ENCODE data around the gene SIVA1.

Gene SIVA1

DNA sequence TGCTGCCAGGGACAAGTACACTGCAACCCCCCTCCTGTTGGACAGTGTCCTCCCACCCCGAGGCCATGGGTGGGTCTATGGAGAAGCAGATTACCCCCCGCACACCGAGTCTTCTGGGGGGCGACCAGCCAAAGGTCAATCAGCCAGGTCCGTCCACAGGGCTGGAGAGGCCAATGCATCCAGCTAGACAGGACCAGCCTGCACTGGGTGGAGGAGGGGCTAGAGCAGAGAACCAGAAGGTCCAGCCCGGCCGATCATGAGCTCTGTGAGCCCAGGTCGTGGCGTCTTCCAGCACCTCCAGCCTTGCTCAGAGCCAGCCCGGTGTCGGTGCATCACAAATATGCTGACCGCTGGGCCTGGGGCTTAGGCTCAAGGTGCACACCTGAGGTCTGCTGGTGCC, 37.1 kb upstream of the SIVA1 start:
- TF ChIP-seq, protein P1, sequence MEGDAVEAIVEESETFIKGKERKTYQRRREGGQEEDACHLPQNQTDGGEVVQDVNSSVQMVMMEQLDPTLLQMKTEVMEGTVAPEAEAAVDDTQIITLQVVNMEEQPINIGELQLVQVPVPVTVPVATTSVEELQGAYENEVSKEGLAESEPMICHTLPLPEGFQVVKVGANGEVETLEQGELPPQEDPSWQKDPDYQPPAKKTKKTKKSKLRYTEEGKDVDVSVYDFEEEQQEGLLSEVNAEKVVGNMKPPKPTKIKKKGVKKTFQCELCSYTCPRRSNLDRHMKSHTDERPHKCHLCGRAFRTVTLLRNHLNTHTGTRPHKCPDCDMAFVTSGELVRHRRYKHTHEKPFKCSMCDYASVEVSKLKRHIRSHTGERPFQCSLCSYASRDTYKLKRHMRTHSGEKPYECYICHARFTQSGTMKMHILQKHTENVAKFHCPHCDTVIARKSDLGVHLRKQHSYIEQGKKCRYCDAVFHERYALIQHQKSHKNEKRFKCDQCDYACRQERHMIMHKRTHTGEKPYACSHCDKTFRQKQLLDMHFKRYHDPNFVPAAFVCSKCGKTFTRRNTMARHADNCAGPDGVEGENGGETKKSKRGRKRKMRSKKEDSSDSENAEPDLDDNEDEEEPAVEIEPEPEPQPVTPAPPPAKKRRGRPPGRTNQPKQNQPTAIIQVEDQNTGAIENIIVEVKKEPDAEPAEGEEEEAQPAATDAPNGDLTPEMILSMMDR (conservative IDR thresholded peaks at IDR 0.05) = no peak
- H3K27ac ChIP-seq = no peak overlapping the region

DNA sequence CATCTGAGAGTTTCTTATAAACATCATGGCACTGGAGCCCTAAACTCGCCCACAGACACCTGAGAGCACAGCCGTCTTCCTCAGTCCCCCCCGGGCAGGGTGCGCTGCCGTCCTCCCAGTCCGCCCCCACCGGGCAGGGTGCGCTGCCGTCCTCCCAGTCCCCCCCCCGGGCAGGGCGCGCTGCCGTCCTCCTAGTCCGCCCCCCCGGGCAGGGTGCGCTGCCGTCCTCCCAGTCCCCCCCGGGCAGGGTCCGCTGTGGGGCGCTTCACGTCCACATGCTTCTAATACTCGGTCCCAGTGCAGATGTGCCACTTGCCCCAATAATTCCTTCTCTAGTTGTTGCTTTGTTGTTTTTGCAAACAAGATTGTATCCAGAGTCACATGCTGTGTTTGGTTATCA, 35.8 kb upstream of the SIVA1 start:
- TF ChIP-seq, protein P1 (conservative IDR thresholded peaks at IDR 0.05) = no peak
- H3K27ac ChIP-seq = no peak overlapping the region

DNA sequence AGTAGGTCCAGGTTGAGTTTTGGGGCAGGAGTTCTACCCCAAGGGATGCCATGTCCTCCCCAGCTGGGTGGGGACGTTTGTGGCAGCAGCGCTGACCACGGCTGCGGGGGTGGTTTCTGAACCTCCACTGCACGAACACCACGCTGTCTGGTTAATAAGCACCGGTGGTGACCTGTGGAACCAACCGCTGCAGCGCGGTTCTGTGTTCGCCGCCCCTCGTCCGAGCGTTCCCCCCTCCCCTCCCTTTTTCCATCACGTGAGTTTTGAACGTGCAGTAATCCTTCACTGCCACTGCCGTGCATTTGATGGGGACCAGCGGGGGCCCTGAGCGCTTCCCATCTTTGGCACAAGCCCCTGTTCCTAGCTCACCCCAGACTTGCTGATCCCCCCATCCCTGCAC, 35.3 kb upstream of the SIVA1 start:
- no peak overlapping the region for H3K27ac ChIP-seq
- TF ChIP-seq, protein P1 (conservative IDR thresholded peaks at IDR 0.05) = no peak

DNA sequence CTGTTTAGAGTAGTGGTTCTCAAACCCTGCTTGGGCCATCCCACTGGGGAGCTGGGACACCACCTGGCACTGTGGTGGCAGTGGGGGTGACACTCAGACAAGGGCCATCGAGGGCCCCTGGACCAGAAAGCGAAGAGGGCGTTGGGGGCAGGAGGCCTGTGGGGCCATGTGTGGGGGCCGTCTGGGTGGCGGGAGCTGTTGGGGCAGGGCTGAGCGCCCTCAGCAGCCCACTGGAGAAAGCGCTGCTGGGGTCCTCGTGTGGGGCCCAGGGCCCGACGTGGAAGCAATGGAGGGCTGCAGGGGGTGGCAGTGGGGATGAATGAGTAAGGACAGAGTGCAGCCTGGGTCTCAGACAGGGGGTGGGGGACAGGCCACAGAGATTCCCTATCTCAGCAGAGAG, 34.8 kb upstream of the SIVA1 start:
- TF ChIP-seq, protein P1 (conservative IDR thresholded peaks at IDR 0.05) = no peak

DNA sequence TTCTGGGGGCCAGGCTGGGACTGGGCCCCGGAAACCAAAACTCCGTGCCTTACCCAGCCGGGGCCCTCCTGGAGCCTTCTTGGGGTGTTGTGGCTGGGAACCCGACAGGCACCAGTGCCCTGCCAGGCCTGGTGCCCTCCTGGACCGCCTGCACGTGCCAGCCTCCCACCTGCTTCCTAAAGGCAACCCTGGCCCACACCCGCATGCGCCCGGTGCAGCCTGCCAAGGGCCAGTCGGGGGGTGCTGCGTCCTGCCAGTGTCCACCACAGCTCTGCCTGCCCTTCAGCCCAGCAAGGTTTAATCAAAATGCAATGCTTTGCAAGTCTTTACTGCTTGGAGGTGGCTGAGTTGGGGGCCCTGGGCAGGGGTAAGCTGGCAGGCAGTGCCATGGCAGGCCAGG, 34.1 kb upstream of the SIVA1 start:
- TF ChIP-seq, protein P1 (conservative IDR thresholded peaks at IDR 0.05) = no peak
- H3K27ac ChIP-seq = no peak overlapping the region

More for the DNA sequence above, 34.8 kb upstream of the SIVA1 start:
- H3K27ac ChIP-seq = no peak overlapping the region

DNA sequence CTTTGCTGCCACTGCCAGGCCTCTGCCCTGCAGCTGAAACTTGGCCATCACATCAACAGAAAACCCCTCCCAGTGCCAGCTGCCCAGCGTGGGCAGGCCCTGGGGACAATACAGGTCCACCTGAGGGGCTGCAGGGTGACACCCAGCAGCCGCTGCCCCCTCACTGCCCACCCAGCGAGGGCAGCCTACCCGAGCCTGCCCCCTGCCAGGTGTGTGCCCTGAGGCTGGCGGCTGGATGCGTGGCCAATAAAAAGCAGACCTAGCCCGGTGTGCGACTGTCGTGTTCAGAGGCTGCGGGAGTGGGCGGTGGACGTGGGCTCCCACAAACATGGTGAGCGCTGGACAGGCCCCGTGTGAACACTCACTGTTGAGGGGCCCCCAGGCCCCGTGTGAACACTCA, 33.6 kb upstream of the SIVA1 start:
- TF ChIP-seq, protein P1 (conservative IDR thresholded peaks at IDR 0.05) = no peak
- H3K27ac ChIP-seq = no peak overlapping the region

DNA sequence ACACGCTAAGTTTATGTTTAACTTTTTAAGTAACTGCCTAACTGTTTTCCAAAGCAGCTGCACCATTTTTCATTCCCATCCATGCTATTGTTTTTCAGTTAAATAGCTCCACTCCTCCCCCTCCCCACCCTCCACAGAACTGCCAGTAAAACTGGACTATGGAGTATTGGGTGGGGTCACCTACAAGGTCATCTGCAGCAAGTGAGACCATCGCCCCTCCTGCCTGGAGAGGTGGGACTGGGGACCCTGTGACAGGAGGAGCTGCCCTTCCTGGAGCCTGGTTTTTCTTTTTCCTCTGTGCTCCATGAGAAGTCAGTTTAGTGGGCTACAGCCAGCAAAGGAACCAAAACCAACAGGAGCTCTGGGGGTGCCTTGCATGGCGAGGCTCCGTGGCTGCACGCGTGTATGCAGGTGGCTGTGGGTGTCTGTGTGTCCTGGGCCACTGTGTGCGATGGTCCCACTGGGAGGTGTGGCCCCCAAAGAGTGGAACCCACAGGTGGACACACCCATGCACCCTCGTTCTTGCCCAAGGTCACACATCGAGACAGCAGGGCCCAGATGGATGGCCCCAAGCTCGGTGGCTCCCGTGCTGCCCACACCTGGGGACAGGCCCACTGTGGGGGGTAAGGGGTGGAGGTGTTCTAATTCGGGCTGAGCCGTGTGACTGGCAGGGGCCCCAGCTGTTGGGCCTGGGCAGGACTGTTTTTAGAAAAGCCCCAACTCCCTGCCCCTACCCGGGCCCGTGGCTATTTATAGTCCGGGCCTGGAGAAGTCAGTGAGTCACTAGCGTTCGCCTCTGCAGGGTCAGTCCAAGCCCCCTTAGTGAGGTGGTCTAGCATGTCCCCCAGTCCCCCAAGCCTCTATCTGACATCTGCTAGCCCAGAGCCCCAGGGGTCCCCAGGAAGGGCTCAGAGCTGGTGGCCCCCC, 31.2 kb upstream of the SIVA1 start:
- no peak overlapping the region for H3K27ac ChIP-seq

More for the DNA sequence above, 31.2 kb upstream of the SIVA1 start:
- TF ChIP-seq, protein P1 (conservative IDR thresholded peaks at IDR 0.05) = no peak
